Hepatocyte (in vitro differentiated cells): Measurements from ENCODE around the gene PCCA. TPM values are rescaled to one million over a fixed set of nuclear protein-coding genes. Genes with fewer than 3 reads are reported as not detected.

Experiments
- DNase-seq: peaks from one replicate; pipeline ENCODE4 v3.0.0-alpha.2; 2016; ENCODE audit warnings: low spot score
- H2AFZ ChIP-seq: fragments of 200-600 bp; sonication (generic); 2 replicates; pipeline ENCODE4 v1.6.0; 2016; ENCODE audit warnings: antibody characterized with exemption, mild to moderate bottlenecking
- H3K27ac ChIP-seq: fragments of 200-600 bp; sonication (generic); 2 replicates; pipeline ENCODE4 v1.5.1; 2016; ENCODE audit warnings: mild to moderate bottlenecking
- H3K27me3 ChIP-seq: fragments of 200-600 bp; sonication (generic); 2 replicates; pipeline ENCODE4 v1.6.1; 2016
- H3K36me3 ChIP-seq: fragments of 200-600 bp; sonication (generic); replicated peaks from 2 replicates; pipeline ENCODE4 v1.5.1; 2016; ENCODE audit warnings: low read depth; ENCODE audit not compliant: insufficient read depth
- H3K4me1 ChIP-seq: fragments of 200-600 bp; sonication (generic); 2 replicates; pipeline ENCODE4 v1.5.1; 2016; ENCODE audit warnings: mild to moderate bottlenecking, moderate library complexity; ENCODE audit not compliant: insufficient read depth
- H3K4me2 ChIP-seq: fragments of 200-600 bp; sonication (generic); 2 replicates; pipeline ENCODE4 v1.6.0; 2016
- H3K4me3 ChIP-seq: fragments of 200-600 bp; sonication (generic); 2 replicates; pipeline ENCODE4 v1.5.1; 2016; ENCODE audit warnings: mild to moderate bottlenecking
- H3K79me2 ChIP-seq: fragments of 200-600 bp; sonication (generic); 2 replicates; pipeline ENCODE4 v1.6.0; 2017; ENCODE audit warnings: mild to moderate bottlenecking
- H3K9me2 ChIP-seq: fragments of 200-600 bp; sonication (generic); replicated peaks from 2 replicates; pipeline ENCODE4 v1.6.0; 2017; ENCODE audit warnings: mild to moderate bottlenecking; ENCODE audit not compliant: insufficient read depth
- H3K9me3 ChIP-seq: fragments of 200-600 bp; sonication (generic); 2 replicates; pipeline ENCODE4 v1.5.1; 2016; ENCODE audit warnings: low read depth, mild to moderate bottlenecking
- H4K20me1 ChIP-seq: fragments of 200-600 bp; sonication (generic); 2 replicates; pipeline ENCODE4 v1.6.0; 2016; ENCODE audit warnings: mild to moderate bottlenecking; ENCODE audit not compliant: insufficient read depth, poor library complexity, severe bottlenecking
- EZH2 ChIP-seq: fragments of 200-600 bp; sonication (generic); IDR thresholded peaks from 2 replicates; pipeline ENCODE4 v1.6.1; 2016; ENCODE audit warnings: antibody characterized with exemption, mild to moderate bottlenecking, borderline replicate concordance
- EZH2phosphoT487 ChIP-seq: fragments of 200-600 bp; sonication (generic); IDR thresholded peaks from one replicate; pipeline ENCODE4 v1.6.1; 2018; ENCODE audit warnings: antibody characterized with exemption, mild to moderate bottlenecking, low read depth, moderate library complexity; ENCODE audit not compliant: unreplicated experiment, severe bottlenecking
- WGBS: methylation state at CpG from one replicate; pipeline ENCODE4 v1.1.6; 2016; ENCODE audit warnings: low lambda C conversion rate; ENCODE audit errors: missing lambda C conversion rate; 5-methylcytosine and 5-hydroxymethylcytosine counted together
- polyA plus RNA-seq: library from polyadenylated mRNA; unstranded; fragments of >200 nt; fragmentation: Nextera tagmentation; extraction: Ambion mirVana; gene quantifications from 2 replicates; pipeline ENCODE4 v1.2.1, GENCODE V29; 2016
- total RNA-seq: library from RNA; depleted of rRNA; stranded (reverse); fragments of >200 nt; gene quantifications from 2 replicates; pipeline ENCODE4 v1.2.3, GENCODE V29; 2014
- TF ChIP-seq, protein P1 (sequence below): fragments of 200-600 bp; sonication (generic); IDR thresholded peaks from 2 replicates; pipeline ENCODE4 v1.5.1; 2016; ENCODE audit warnings: antibody characterized with exemption, mild to moderate bottlenecking; ENCODE audit not compliant: poor library complexity

The PCCA gene
- total and polyA plus RNA-seq, 2 experiments from 2014 or later: 23.6 to 28.2 TPM

GRCh38 chr13:100208626-100209025 lies 119.7 kb downstream of the PCCA start:
- 84% methylated on average over 2 of the region's 2 CpGs for WGBS
- Histone ChIP-seq H3K27me3 (no peaks in the 10 kb centered on the region), H3K4me2 (no peak overlapping the region), H3K4me1 (no peaks in the 10 kb centered on the region), H3K4me3 (no peak overlapping the region), H2AFZ (no peak overlapping the region), H3K9me3 (no peaks in the 10 kb centered on the region), H3K79me2 (no peaks in the 10 kb centered on the region), H3K9me2 (no peaks in the 10 kb centered on the region), H4K20me1 (no peaks in the 10 kb centered on the region), H3K27ac (no peak overlapping the region), H3K36me3 (no peaks in the 10 kb centered on the region)
- no peak for DNase-seq
- TF ChIP-seq, protein P1, sequence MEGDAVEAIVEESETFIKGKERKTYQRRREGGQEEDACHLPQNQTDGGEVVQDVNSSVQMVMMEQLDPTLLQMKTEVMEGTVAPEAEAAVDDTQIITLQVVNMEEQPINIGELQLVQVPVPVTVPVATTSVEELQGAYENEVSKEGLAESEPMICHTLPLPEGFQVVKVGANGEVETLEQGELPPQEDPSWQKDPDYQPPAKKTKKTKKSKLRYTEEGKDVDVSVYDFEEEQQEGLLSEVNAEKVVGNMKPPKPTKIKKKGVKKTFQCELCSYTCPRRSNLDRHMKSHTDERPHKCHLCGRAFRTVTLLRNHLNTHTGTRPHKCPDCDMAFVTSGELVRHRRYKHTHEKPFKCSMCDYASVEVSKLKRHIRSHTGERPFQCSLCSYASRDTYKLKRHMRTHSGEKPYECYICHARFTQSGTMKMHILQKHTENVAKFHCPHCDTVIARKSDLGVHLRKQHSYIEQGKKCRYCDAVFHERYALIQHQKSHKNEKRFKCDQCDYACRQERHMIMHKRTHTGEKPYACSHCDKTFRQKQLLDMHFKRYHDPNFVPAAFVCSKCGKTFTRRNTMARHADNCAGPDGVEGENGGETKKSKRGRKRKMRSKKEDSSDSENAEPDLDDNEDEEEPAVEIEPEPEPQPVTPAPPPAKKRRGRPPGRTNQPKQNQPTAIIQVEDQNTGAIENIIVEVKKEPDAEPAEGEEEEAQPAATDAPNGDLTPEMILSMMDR: no peak
- TF ChIP-seq EZH2: no peak
- TF ChIP-seq EZH2phosphoT487: no peak

GRCh38 chr13:100209857-100210825 lies 121.2 kb downstream of the PCCA start:
- Histone ChIP-seq H3K9me3 (no peaks in the 10 kb centered on the region), H3K79me2 (no peaks in the 10 kb centered on the region), H4K20me1 (no peaks in the 10 kb centered on the region), H3K4me3 (no peak overlapping the region), H3K36me3 (no peaks in the 10 kb centered on the region), H3K4me1 (no peaks in the 10 kb centered on the region), H3K4me2 (no peak overlapping the region), H2AFZ (no peak overlapping the region), H3K9me2 (no peaks in the 10 kb centered on the region), H3K27ac (no peak overlapping the region), H3K27me3 (no peaks in the 10 kb centered on the region)
- DNase-seq: no peak
- TF ChIP-seq, protein P1: no peak
- TF ChIP-seq EZH2 (no peak), EZH2phosphoT487 (no peak)
- 90% methylated on average over 8 of the region's 8 CpGs for WGBS

DNA sequence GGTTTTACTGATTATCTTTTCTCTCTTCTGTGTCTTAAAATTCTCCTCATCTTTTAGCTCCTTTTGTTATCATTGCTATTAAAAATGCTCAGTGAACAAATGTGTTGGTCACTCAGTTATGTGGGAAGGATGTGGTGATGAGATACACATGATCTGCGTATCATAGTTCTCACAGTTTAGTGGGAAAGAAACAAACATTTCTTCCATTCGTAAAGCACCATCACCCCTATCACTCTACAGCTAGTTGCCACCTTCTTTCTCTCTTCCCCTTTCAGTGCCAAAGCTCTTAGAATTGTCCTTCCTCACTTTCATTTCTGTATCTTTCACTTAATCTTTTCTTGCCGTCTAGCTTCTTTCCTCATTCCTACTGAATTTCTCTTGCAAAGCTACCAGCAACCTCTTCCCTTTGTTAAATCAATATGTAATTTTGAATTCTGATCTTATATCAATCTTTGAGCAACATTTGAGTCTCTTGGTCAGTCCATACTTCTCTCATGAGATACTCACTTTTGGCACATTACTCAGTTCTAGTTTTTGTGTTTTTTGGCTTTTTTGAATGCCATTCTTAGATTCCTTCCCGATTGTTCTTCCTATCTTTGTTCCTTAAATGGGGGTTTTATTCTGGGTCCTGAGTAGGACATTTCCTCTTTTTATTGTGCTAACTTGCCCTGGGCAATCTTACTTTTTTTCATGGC lies 122.3 kb downstream of the PCCA start:
- Histone ChIP-seq H4K20me1 (no peaks in the 10 kb centered on the region), H3K4me2 (no peak overlapping the region), H3K4me1 (no peaks in the 10 kb centered on the region), H3K79me2 (no peaks in the 10 kb centered on the region), H3K27me3 (no peaks in the 10 kb centered on the region), H3K9me2 (no peaks in the 10 kb centered on the region), H3K36me3 (no peaks in the 10 kb centered on the region), H3K27ac (no peak overlapping the region), H3K4me3 (no peak overlapping the region), H2AFZ (no peak overlapping the region), H3K9me3 (no peaks in the 10 kb centered on the region)
- DNase-seq: no peak
- WGBS: 97% methylated on average over 4 of the region's 4 CpGs
- TF ChIP-seq, protein P1: no peak
- TF ChIP-seq EZH2: no peak
- TF ChIP-seq EZH2phosphoT487: no peak
